Measurements from ENCODE around the gene TMTC4. TPM values are rescaled to one million over a fixed set of nuclear protein-coding genes. Genes with fewer than 3 reads are reported as not detected.
"Not testable (repeated sequence)": the region's sequence is repeated elsewhere in the genome, so short reads cannot be mapped to it uniquely, and the experiment has no call there.

TMTC4 gene
- total and polyA plus RNA-seq, 2 of the 4 experiments (the other 2 are of a cell fraction), result 8.4 to 14.3 TPM

- Histone ChIP-seq H3K4me3 (ENCODE audit: insufficient read depth, low read depth, low read length) (no peak overlapping the region), H3K79me1 (ENCODE audit: low read depth in 1 of 2, low read length in 2 of 2) (no peaks in the 10 kb centered on the region), H3K14ac (replicated peaks; ENCODE audit: low read depth, low read length) (no peak overlapping the region), H3K27me3 (ENCODE audit: control insufficient read depth, insufficient read depth, low read length) (no peaks in the 10 kb centered on the region), H3K18ac (ENCODE audit: low read depth, low read length) (no peak overlapping the region), H4K5ac (ENCODE audit: low read depth, low read length) (no peak overlapping the region), H2AK9ac (replicated peaks; ENCODE audit: low read depth, low read length, poor library complexity) (no peak overlapping the region), H3K9me3 (ENCODE audit: control insufficient read depth, insufficient read depth, low read length) (no peaks in the 10 kb centered on the region), H2BK120ac (ENCODE audit: low read depth, low read length) (no peak overlapping the region), H3K4me2 (ENCODE audit: low read depth, low read length) (no peak overlapping the region), H4K91ac (ENCODE audit: insufficient read depth, low read depth, low read length) (no peak overlapping the region), H3K9ac (ENCODE audit: low read depth, low read length) (no peak overlapping the region), H2BK15ac (ENCODE audit: low read depth, low read length) (no peak overlapping the region), H4K8ac (ENCODE audit: low read depth in 2 of 2, low read length in 2 of 2) (no peak overlapping the region), H2AFZ (replicated peaks; ENCODE audit: low read length, poor library complexity) (no peak overlapping the region), H3K23ac (ENCODE audit: low read depth, low read length) (no peak overlapping the region), H3K4me1 (ENCODE audit: control insufficient read depth, insufficient read depth, low read length) (no peaks in the 10 kb centered on the region), H3K56ac (ENCODE audit: extremely low read depth, insufficient read depth, low read length) (no peak overlapping the region), H2AK5ac (ENCODE audit: low read depth, low read length) (no peak overlapping the region), H3K27ac (ENCODE audit: insufficient read depth, low read length) (no peak overlapping the region), H3K9me1 (ENCODE audit: insufficient read depth, low read length) (no peaks in the 10 kb centered on the region), H3K36me3 (ENCODE audit: control insufficient read depth, insufficient read depth, low read length) (no peaks in the 10 kb centered on the region), H4K20me1 (ENCODE audit: insufficient read depth, low read length) (no peaks in the 10 kb centered on the region), H2BK5ac (ENCODE audit: low read depth, low read length, poor library complexity, severe bottlenecking) (no peak overlapping the region), H3K4ac (ENCODE audit: low read depth, low read length) (no peak overlapping the region), H2BK20ac (ENCODE audit: low read depth, low read length) (no peak overlapping the region)
- BruUV-seq (replicated peaks), result no TSS peak
- DNase-seq, result no peak
- in situ Hi-C loops (cut with MboI; ENCODE audit: low sequenced_read_pairs), result no loop called here
- POLR2A ChIA-PET (ENCODE audit: unreplicated experiment), result no interaction called here
- WGBS, 2 experiments (ENCODE audit: extremely low coverage in 2 of 2, insufficient read length in 1 of 2), result 76% methylated on average over 2 of the region's 12 CpGs; no CpG with 5 or more reads in 1 of the 2 experiments
- intact Hi-C loops (cut with micrococcal nuclease), result no loop called here
- dilution Hi-C loops (cut with HindIII; ENCODE audit: low sequenced_read_pairs, unreplicated experiment), result no loop called here
- ATAC-seq (ENCODE audit: low read depth), result no peak
- no peak for TF ChIP-seq POLR2A (IDR thresholded peaks at IDR 0.05; ENCODE audit: low read depth, low read length)
- TF ChIP-seq RFX5 (IDR thresholded peaks at IDR 0.05; ENCODE audit: low read depth, low read length), result no peak
- TF ChIP-seq CTCF (conservative IDR thresholded peaks at IDR 0.05; ENCODE audit: low read depth, low read length), result no peak
- TF ChIP-seq MAZ (IDR thresholded peaks at IDR 0.05; ENCODE audit: borderline replicate concordance, low read depth, low read length), result no peak
- no peak for TF ChIP-seq BHLHE40 (IDR thresholded peaks at IDR 0.05; ENCODE audit: low read depth, low read length)
- 0 out of 2 replicates have a peak, but pooled peaks have one; percentile 14 for TF ChIP-seq MAFK (IDR thresholded peaks at IDR 0.05; ENCODE audit: low read depth, low read length)
- no peak for TF ChIP-seq FOS (IDR thresholded peaks at IDR 0.05; ENCODE audit: low read depth, low read length)
- CTCF ChIA-PET, result no interaction called here
Observed at GRCh38 chr13:100707818-100708740, 33.5 kb upstream of the TMTC4 start.

GRCh38 chr13:100698331-100698730 lies 23.7 kb upstream of the TMTC4 start:
- H2AK5ac ChIP-seq (ENCODE audit: low read depth, low read length); H3K9me1 ChIP-seq (ENCODE audit: insufficient read depth, low read length); H3K4ac ChIP-seq (ENCODE audit: low read depth, low read length); H3K27ac ChIP-seq (ENCODE audit: insufficient read depth, low read length); H3K4me1 ChIP-seq (ENCODE audit: control insufficient read depth, insufficient read depth, low read length); CTCF ChIA-PET; H2BK120ac ChIP-seq (ENCODE audit: low read depth, low read length); H4K8ac ChIP-seq (ENCODE audit: low read depth in 2 of 2, low read length in 2 of 2); dilution Hi-C loops (cut with HindIII; ENCODE audit: low sequenced_read_pairs, unreplicated experiment); H2AFZ ChIP-seq (replicated peaks; ENCODE audit: low read length, poor library complexity); ATAC-seq (ENCODE audit: low read depth); H3K9ac ChIP-seq (ENCODE audit: low read depth, low read length); BruUV-seq (replicated peaks); H3K14ac ChIP-seq (replicated peaks; ENCODE audit: low read depth, low read length); H3K4me3 ChIP-seq (ENCODE audit: insufficient read depth, low read depth, low read length); H3K56ac ChIP-seq (ENCODE audit: extremely low read depth, insufficient read depth, low read length); H3K18ac ChIP-seq (ENCODE audit: low read depth, low read length); H3K36me3 ChIP-seq (ENCODE audit: control insufficient read depth, insufficient read depth, low read length); POLR2A ChIA-PET (ENCODE audit: unreplicated experiment); H3K23ac ChIP-seq (ENCODE audit: low read depth, low read length); H2BK15ac ChIP-seq (ENCODE audit: low read depth, low read length); H4K5ac ChIP-seq (ENCODE audit: low read depth, low read length); in situ Hi-C loops (cut with MboI; ENCODE audit: low sequenced_read_pairs); H3K27me3 ChIP-seq (ENCODE audit: control insufficient read depth, insufficient read depth, low read length); H4K20me1 ChIP-seq (ENCODE audit: insufficient read depth, low read length); H3K4me2 ChIP-seq (ENCODE audit: low read depth, low read length); H4K91ac ChIP-seq (ENCODE audit: insufficient read depth, low read depth, low read length); H2AK9ac ChIP-seq (replicated peaks; ENCODE audit: low read depth, low read length, poor library complexity); H3K79me1 ChIP-seq (ENCODE audit: low read depth in 1 of 2, low read length in 2 of 2); H3K9me3 ChIP-seq (ENCODE audit: control insufficient read depth, insufficient read depth, low read length); DNase-seq; H2BK20ac ChIP-seq (ENCODE audit: low read depth, low read length); intact Hi-C loops (cut with micrococcal nuclease); H2BK5ac ChIP-seq (ENCODE audit: low read depth, low read length, poor library complexity, severe bottlenecking): not testable (repeated sequence)
- no CpG with 5 or more reads among the region's 16 CpGs for WGBS, 2 experiments (ENCODE audit: extremely low coverage in 2 of 2, insufficient read length in 1 of 2)

Data from IMR-90 (cell line).